K562 (cell line): Measurements from ENCODE around the gene FMNL3. TPM values are rescaled to one million over a fixed set of nuclear protein-coding genes. Genes with fewer than 3 reads are reported as not detected.

ENCODE experiments used
- ATF6 ChIP-seq: sonication (generic); formaldehyde crosslinking; IDR thresholded peaks from 2 replicates; pipeline ENCODE4 v1.4.0; 2020; ENCODE audit warnings: mild to moderate bottlenecking, missing genetic modification reagents
- ATF7 ChIP-seq: fragments of 450-650 bp; IDR thresholded peaks from 2 replicates; pipeline ENCODE4 v1.7.1; 2014; ENCODE audit warnings: mild to moderate bottlenecking, moderate library complexity
- EWSR1 ChIP-seq: fragments of 450-650 bp; IDR thresholded peaks from 2 replicates; pipeline ENCODE4 v1.6.1; 2018; ENCODE audit warnings: borderline replicate concordance, mild to moderate bottlenecking, low read depth, moderate library complexity; ENCODE audit not compliant: partially characterized antibody
- HDAC1 ChIP-seq, 2 experiments: fragments of 450-650 bp; IDR thresholded peaks; 2 replicates each; pipeline ENCODE4 v1.6.1; 2016 to 2017; ENCODE audit warnings: inconsistent platforms in 1 of 2, mild to moderate bottlenecking in 1 of 2, moderate library complexity in 1 of 2
- HDAC3 ChIP-seq: fragments of 450-650 bp; IDR thresholded peaks from 2 replicates; pipeline ENCODE4 v1.6.1; 2018; ENCODE audit warnings: borderline replicate concordance, mild to moderate bottlenecking, moderate library complexity; ENCODE audit not compliant: partially characterized antibody
- HNRNPK ChIP-seq: fragments of 200-400 bp; formaldehyde crosslinking; IDR thresholded peaks from one replicate; pipeline ENCODE4 v1.6.1; 2018; ENCODE audit warnings: mild to moderate bottlenecking, low read depth, low read length; ENCODE audit not compliant: poor library complexity, severe bottlenecking
- LCOR ChIP-seq: sonication (generic); formaldehyde crosslinking; IDR thresholded peaks from 2 replicates; pipeline ENCODE4 v1.8.0; 2022; ENCODE audit warnings: mild to moderate bottlenecking, missing genetic modification reagents
- PBX2 ChIP-seq, 2 experiments: IDR thresholded peaks in 1 of 2; conservative IDR thresholded peaks in 1 of 2; 2 replicates each; pipeline ENCODE4 v1.6.1; 2016; ENCODE audit warnings: low read depth in 2 of 2, mild to moderate bottlenecking in 1 of 2, missing compliant biosample characterization in 1 of 2, missing genetic modification characterization in 1 of 2, moderate library complexity in 1 of 2
- ZNF280A ChIP-seq: fragments of 450-650 bp; IDR thresholded peaks from 2 replicates; pipeline ENCODE4 v1.6.1; 2018; ENCODE audit warnings: mild to moderate bottlenecking, low read depth; ENCODE audit not compliant: partially characterized antibody
- ZNF511 ChIP-seq: sonication (generic); formaldehyde crosslinking; IDR thresholded peaks from 2 replicates; pipeline ENCODE4 v1.8.0; 2022; ENCODE audit warnings: mild to moderate bottlenecking, missing genetic modification reagents
- ZNF518B ChIP-seq: fragments of 250-450 bp; sonication (Bioruptor Pico); IDR thresholded peaks from 2 replicates; pipeline ENCODE4 v1.5.0; 2021; ENCODE audit warnings: mild to moderate bottlenecking, moderate library complexity
- polyA plus RNA-seq, 8 experiments: library from polyadenylated mRNA; depleted of rRNA in 4 of 8; stranded (reverse) in 5 of 8; unstranded in 3 of 8; fragments of >200 nt; fragmentation: Nextera tagmentation in 2 of 8; fragmentation: Illumina TruSeq in 1 of 8; extraction: Ambion mirVana in 2 of 8; extraction: Trizol in 1 of 8; gene quantifications; 2 replicates each; pipeline versions ENCODE4 v1.2.1 to v1.2.3, GENCODE V29; 2011 to 2014; ENCODE audit warnings: inconsistent platforms in 1 of 8, missing spikeins in 1 of 8
- total RNA-seq, 7 experiments: library from RNA; depleted of rRNA in 6 of 7; stranded (reverse); fragments of >200 nt in 6 of 7; fragmentation: Illumina TruSeq in 2 of 7; extraction: Trizol in 2 of 7; gene quantifications; 2 replicates each; pipeline versions ENCODE4 v1.2.1 to v1.2.3, GENCODE V29; 2011 to 2021; ENCODE audit warnings: low replicate concordance in 1 of 7

The FMNL3 gene
- total and polyA plus RNA-seq, 9 of the 15 experiments (the other 6 are each of a cell fraction or from before 2014, with no cell fraction given) = 0.49 to 14.4 (median 6.8) TPM

- peak; percentile 97 for TF ChIP-seq LCOR (CRISPR knock-in tag)
- TF ChIP-seq ZNF518B (CRISPR knock-in tag) = no peak
- TF ChIP-seq ATF7 = peak; percentile 58; the same call in 1 of the 2 replicates
- TF ChIP-seq ATF6 = peak; percentile 59; the same call in 1 of the 2 replicates
- TF ChIP-seq ZNF280A = no peak
- no peak for TF ChIP-seq EWSR1
- peak; percentile 97 for TF ChIP-seq PBX2 (CRISPR knock-in tag; IDR thresholded peaks at IDR 0.05; ENCODE audit: low read depth)
- peak; percentile 79 for TF ChIP-seq PBX2 (tag; conservative IDR thresholded peaks at IDR 0.05; ENCODE audit: low read depth)
- peak; percentile 99 for TF ChIP-seq ZNF511 (CRISPR knock-in tag)
- TF ChIP-seq HNRNPK = peak; percentile 68
- no peak for TF ChIP-seq HDAC3
- TF ChIP-seq HDAC1 (IDR thresholded peaks at IDR 0.05) = peak in 1 of 2 experiments; percentile 20; a peak in 1 of 4 replicates
Observed at GRCh38 chr12:49707128-49707811, at the start of gene FMNL3 (continued).
